Measurements from ENCODE around the gene BPI.
"Not testable (repeated sequence)": the region's sequence is repeated elsewhere in the genome, so short reads cannot be mapped to it uniquely, and the experiment has no call there.

Gene BPI

DNA sequence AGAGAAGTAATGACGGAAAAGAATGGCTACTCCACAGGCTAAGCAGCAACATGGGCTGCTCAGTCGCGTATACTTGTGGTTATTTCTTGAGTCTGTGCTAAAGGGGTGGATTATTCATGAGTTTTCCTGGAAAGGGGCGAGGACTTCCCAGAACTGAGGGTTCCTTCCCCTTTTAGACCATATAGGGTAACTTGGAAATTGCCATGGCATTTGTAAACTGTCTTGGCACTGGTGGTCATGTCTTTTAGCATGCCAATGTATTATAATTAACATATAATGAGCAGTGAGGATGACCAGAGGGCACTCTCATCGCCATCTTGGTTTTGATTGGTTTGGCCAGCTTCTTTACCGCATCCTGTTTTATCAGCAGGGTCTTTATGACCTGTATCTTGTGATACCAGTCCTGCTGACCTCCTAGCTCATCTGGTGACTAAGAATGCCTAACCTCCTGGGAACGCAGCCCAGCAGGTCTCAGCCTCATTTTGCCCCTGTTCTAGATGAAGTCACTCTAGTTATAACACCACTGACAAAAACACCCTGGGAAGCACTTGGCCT lies 53.8 kb downstream of the BPI start:
- no peak for DNase-seq (ENCODE audit: low read depth in 1 of 2, low spot score in 1 of 2)

DNA sequence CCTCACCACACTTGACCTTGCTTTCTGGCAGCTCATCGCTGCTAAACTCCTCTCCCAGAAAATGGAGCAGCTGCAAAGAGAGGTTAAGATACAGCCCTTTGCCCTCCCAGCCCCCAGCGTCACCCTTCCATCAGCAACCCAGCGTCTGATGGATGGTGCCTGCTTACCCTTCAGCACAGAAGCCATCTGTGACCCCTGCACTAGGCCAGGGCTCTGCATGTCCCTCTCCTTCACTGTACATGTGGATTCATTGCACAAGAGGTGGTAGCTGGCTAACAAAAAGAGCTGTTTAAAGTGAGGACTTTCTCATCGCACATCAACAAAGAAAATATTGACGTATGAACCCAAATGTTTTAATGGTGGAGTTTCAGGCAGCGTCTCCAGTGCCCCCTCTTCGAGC lies 54.6 kb downstream of the BPI start:
- no peak for DNase-seq (ENCODE audit: low read depth in 1 of 2, low spot score in 1 of 2)

DNA sequence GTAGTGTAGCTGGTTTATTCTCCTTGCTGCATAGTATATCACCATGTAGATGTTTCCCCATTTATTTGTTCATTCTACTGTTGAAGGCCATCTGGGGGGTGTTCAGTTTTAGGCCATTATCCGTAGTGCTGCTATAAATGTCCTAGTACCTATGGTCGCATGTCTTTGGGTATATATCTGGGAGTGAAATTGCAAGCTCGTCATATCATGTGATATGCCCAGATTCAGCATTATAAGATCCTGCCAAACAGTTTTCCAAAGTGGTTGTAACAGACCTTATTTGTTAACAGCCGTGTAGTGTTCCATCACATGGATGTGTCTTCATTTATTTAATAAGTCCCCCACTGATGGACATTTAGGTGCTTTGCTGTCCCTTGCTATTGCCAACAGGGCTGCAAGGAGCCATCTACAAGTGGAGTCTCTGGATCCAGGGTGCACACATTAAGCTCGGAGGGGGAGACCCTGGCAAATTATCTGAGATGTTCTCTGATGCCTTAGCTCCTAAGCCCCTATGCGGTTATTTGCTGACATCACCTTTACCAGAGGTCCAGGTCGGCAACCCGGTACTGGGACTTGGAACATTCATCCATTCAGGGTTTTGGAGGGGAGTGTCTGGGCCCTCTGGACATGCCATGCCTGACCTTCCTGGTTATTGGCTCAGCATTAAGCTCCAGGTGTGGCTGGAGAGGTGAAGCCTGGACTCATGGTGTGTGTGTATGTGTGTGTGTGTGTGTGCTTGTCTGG lies 59.2 kb downstream of the BPI start:
- DNase-seq (ENCODE audit: low read depth in 1 of 2, low spot score in 1 of 2) = no peak

- no peak for DNase-seq (ENCODE audit: low read depth in 1 of 2, low spot score in 1 of 2)
Observed at GRCh38 chr20:38369389-38369788, 65.4 kb downstream of the BPI start.

DNA sequence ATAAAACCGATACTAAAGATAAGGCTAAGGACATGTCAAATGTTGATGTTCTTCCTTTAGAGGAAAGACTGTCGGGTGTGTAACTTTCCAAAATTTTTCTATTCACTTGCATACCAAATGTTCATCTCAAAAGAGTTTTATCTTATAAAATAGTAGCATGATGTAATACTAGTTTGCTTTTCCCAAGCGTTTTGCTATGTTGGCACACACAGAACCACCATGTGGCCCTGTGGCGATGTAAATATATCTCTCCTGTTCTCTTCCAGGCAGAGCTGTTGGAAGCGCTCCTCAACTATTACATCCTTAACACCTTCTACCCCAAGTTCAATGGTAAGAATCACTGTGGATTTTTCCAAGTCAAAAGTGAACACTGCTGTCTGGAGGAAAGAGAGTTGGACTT lies 68.8 kb downstream of the BPI start:
- no peak for DNase-seq (ENCODE audit: low read depth in 1 of 2, low spot score in 1 of 2)

- DNase-seq (ENCODE audit: low read depth in 1 of 2, low spot score in 1 of 2) = no peak
Observed at GRCh38 chr20:38373231-38373867, 69.4 kb downstream of the BPI start.

DNA sequence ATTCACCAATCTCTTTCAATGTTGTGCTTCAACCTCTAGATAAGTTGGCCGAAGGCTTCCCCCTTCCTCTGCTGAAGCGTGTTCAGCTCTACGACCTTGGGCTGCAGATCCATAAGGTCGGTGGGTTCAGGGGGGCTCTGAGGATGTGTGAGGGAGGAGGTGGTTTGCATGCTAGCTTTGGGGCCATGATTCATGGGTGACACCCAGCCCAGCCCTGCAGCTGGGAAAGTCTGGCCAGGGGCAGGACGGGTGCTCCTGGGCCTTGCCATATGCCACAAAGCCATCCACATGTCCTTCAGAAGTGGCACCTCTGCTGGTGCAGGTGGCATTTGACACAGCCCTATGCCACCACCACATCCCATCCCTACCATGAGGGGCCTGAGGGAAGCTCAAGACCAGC lies 69.9 kb downstream of the BPI start:
- DNase-seq (ENCODE audit: low read depth in 1 of 2, low spot score in 1 of 2) = no peak

DNA sequence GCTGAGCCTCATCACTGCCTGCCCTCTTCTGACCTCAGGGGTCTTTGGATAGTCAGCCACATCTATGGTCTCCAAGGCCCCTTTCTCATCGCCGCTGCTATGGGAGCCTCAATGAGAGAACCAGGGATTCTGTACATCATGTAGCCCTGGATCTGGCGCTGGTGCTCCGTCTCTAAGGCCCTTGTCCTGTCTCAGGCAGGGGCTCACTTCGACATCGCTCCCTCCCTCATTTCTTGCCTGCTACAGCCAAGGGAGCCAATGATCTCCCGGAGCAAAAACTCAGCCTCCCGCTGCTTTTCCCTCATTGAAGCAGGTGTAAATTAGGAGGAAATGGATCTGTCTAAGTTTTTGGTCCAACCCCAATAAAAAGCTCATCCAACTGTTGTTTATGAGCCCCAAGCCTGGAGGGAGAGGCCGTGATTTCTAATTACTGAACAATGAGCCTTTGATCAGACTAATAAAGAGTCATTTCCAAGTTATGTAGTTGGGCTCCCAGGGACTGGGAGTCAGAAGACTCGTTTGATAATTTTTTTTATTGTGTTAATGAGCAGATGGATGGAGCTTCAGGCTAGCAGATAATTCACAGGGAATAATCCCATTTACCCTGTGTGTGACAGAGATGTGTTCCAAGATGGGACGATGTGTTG lies 73.2 kb downstream of the BPI start:
- DNase-seq (ENCODE audit: low read depth in 1 of 2, low spot score in 1 of 2) = no peak

DNA sequence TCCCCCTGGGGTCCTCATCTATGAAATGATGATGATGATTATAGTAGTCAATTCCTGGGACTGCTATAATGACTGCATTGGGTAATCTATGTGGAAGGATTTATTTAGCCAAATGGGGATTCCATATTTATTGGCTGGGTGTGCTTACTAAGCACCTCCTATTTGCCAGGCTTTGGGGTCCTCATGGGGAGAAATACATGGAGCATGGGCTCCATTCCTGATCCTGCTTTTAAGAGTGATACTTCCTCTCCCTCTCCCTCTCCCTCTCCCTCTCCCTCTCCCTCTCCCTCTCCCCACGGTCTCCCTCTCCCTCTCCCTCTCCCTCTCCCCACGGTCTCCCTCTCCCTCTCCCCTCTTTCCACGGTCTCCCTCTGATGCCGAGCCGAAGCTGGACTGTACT lies 73.9 kb downstream of the BPI start:
- DNase-seq (ENCODE audit: low read depth in 1 of 2, low spot score in 1 of 2) = not testable (repeated sequence)

DNA sequence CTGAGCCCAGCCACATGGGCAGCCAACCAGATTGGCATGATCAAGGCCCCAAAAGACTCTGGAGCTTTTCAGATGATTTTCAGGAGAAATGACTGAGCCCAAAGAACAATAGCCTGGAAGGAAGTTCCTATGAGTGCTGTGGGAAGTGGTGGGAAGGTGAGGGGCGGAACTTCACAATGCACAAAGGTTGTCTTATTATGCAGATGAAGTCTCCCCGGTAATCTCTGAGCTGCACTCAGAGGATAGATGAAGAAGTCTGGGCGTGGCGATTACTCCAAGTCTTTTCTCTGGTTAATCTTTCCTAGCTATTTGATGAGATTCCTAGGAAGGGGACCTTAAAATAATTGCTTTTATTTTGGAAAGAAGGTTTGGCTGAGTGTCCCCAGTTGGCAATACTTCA lies 79.2 kb downstream of the BPI start:
- no peak for DNase-seq (ENCODE audit: low read depth in 1 of 2, low spot score in 1 of 2)

GRCh38 chr20:38386004-38386403 lies 82.0 kb downstream of the BPI start:
- no peak for DNase-seq (ENCODE audit: low read depth in 1 of 2, low spot score in 1 of 2)

- DNase-seq (ENCODE audit: low read depth in 1 of 2, low spot score in 1 of 2) = no peak
Observed at GRCh38 chr20:38386851-38387250, 82.9 kb downstream of the BPI start.
